DND-41 (cell line): ENCODE data around the gene TBC1D23.
"Not testable (repeated sequence)": the region's sequence is repeated elsewhere in the genome, so short reads cannot be mapped to it uniquely, and the experiment has no call there.

ENCODE experiments used
- EZH2 ChIP-seq: IDR thresholded peaks from 3 replicates; pipeline ENCODE4 v1.6.1; 2012; ENCODE audit warnings: borderline replicate concordance, low read depth, mild to moderate bottlenecking, moderate library complexity, low read length, inconsistent platforms; ENCODE audit not compliant: severe bottlenecking
- TF ChIP-seq, protein P1 (sequence below): IDR thresholded peaks from 2 replicates; pipeline ENCODE4 v1.5.1; 2012; ENCODE audit warnings: borderline replicate concordance, low read length, moderate library complexity, mild to moderate bottlenecking; ENCODE audit not compliant: poor library complexity, severe bottlenecking; ENCODE audit errors: extremely low read depth

DNA sequence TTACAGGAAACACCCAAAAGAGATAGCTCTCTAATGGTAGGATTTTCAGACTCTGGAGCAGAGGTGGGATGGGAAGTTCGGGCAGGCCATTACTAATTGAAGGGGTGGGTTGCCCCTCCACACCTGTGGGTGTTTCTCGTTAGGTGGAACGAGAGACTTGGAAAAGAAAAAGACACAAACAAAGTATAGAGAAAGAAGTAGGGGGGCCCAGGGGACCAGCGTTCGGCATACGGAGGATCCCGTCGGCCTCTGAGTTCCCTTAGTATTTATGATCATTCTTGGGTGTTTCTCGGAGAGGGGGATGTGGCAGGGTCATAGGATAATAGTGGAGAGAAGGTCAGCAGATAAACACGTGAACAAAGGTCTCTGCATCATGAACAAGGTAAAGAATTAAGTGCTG lies 75.4 kb downstream of the TBC1D23 start:
- TF ChIP-seq, protein P1, sequence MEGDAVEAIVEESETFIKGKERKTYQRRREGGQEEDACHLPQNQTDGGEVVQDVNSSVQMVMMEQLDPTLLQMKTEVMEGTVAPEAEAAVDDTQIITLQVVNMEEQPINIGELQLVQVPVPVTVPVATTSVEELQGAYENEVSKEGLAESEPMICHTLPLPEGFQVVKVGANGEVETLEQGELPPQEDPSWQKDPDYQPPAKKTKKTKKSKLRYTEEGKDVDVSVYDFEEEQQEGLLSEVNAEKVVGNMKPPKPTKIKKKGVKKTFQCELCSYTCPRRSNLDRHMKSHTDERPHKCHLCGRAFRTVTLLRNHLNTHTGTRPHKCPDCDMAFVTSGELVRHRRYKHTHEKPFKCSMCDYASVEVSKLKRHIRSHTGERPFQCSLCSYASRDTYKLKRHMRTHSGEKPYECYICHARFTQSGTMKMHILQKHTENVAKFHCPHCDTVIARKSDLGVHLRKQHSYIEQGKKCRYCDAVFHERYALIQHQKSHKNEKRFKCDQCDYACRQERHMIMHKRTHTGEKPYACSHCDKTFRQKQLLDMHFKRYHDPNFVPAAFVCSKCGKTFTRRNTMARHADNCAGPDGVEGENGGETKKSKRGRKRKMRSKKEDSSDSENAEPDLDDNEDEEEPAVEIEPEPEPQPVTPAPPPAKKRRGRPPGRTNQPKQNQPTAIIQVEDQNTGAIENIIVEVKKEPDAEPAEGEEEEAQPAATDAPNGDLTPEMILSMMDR = not testable (repeated sequence)
- not testable (repeated sequence) for TF ChIP-seq EZH2
